ENCODE data around the gene LEF1.
"Not testable (repeated sequence)": the region's sequence is repeated elsewhere in the genome, so short reads cannot be mapped to it uniquely, and the experiment has no call there.

Gene LEF1

DNA sequence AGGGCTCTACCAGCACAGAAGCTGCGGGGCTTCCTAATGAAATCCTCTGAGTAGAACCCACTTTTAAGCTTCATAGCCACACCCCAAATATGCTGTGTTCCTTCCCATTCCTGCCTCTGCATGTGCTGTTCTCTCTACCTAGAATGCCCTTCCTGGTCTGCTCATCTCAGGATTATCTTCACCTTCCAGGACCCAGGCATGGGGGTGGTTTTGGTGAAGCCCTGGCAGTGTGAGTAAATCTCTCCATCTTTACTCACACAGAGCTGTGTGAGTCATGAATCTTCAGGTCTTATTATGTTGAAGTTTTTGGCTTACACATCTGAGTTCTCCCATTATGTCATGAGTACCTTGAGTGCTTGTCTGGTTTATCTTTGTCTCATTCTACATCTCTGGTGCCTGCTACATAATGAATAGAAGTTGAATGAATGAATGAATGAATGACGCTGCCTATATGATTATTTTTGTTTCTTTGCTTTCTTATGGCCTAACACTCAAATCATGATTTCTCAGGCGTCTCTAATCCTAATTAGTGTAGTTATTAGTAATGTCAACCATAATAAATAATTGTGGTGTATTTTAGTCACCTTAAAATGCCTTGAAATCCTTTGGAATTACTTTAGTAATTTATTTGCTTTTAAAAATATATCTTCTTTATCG is 137.2 kb downstream of the LEF1 start:
- DNase-seq (ENCODE audit: low read depth) = no peak

DNA sequence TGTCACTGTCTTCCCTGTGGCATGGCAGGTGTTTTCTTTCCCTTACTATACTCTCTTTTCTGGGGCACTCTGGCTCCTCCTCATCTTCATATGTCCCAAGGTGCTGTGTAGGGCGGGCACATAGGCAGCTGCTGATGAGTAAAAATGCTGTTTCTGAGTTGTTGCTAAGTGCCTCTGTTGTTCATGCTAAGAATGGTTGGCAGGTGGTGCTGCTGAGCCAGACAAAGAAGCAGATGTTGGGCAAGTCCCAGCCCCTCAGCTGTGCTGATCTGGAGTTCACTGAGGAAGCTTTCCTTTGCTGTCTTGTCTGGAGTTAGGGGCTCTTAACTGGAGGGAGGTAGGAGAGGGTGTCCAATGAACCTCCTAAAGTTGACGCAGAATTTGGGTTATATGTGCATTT is 138.4 kb downstream of the LEF1 start:
- DNase-seq (ENCODE audit: low read depth) = peak; percentile 44

DNA sequence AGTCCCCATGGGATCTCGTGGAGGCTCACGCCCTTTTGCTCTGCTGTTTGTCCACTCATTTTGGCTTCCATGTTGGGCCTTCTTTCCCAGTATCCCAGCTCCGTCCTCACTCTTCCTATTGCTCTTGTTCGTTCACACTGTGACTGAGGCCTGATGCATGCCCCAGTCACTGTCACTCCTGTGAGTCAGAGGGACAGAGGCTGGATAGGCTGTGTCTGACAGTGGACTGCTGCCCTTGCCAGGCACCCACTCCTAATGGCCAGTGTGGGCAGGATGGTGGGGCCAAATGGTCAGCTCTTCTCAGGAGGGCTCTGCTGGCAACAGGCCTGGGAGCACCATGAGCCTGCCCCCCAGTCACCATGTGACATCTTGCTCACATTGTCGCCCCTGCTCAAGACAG is 139.0 kb downstream of the LEF1 start:
- no peak for DNase-seq (ENCODE audit: low read depth)

GRCh38 chr4:108029016-108029720 is 139.6 kb downstream of the LEF1 start:
- DNase-seq (ENCODE audit: low read depth) = no peak

DNA sequence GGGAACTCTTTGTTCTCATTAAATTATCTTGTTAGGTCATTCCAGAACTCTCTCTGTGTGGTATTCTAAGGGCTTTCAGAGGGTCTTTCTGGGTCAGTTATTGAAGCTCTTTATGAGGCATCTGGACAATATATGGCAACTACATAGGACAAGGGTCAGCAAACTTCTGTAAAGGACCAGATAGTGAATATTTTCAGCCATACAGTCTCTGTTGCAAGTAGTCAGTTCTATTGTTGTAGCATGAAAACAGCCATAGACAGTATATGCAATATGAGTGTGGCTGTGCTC is 143.9 kb downstream of the LEF1 start:
- DNase-seq (ENCODE audit: low read depth) = no peak

DNA sequence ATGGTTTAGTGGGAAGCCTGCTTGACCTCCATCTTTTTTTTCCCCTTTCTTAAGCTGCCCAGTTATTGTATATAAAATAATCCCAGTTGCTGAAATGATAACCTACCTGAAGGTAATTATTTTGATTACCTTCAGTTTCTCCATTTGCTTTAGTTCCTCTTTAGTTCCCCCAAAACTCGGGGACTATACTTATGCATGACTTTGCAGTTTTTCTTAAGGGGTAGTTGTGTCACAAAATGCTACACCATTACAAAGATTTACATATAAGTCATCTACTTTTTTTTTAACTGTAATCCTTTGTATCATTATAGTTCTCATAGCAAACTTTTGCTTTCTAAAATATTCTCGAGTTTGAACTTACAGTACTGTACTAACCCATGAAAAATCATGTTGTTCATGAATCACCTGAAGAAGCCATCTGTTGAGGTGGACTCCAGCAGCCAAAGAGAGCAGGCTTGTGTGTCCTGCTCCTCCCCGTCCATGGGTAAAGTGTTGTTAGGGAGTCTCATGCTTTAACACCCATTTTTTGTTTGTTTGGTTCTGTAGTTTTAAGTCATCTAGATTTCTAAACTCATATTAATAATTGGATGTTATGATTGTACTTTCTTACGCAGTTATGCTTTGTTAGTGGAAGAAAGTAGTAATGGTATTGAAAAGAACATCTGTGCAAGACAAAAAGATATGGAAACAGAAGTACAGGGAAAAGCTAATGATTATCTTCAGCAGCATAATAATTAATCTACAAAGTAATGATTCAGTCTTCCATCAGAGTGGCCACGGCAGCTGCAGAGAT is 144.5 kb downstream of the LEF1 start:
- DNase-seq (ENCODE audit: low read depth) = no peak

- no peak for DNase-seq (ENCODE audit: low read depth)
Observed at GRCh38 chr4:108018884-108019187, 149.9 kb downstream of the LEF1 start.

GRCh38 chr4:108018040-108018883 is 150.5 kb downstream of the LEF1 start:
- no peak for DNase-seq (ENCODE audit: low read depth)

- no peak for DNase-seq (ENCODE audit: low read depth)
Observed at GRCh38 chr4:108013955-108014354, 154.8 kb downstream of the LEF1 start.

DNA sequence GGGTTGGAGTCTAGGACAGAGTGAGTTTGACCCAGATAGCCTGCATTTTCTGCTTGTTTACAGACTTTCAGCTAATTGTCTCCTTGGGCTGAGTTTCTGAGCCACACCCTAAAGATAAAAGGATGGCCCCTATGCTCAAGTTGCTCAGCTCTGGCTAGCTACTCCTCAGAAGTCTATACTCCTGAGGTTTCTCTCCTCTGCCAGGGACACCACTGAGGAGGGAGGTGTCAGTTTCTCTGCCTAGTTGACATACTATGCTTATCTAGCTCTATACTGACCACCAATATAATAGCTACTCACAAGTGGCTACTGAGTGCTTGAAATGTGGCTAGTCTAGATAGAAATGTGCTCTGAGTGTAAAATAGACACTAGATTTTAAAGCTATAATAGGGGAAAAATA is 155.4 kb downstream of the LEF1 start:
- DNase-seq (ENCODE audit: low read depth) = no peak

GRCh38 chr4:108012382-108012781 is 156.3 kb downstream of the LEF1 start:
- not testable (repeated sequence) for DNase-seq (ENCODE audit: low read depth)

DNA sequence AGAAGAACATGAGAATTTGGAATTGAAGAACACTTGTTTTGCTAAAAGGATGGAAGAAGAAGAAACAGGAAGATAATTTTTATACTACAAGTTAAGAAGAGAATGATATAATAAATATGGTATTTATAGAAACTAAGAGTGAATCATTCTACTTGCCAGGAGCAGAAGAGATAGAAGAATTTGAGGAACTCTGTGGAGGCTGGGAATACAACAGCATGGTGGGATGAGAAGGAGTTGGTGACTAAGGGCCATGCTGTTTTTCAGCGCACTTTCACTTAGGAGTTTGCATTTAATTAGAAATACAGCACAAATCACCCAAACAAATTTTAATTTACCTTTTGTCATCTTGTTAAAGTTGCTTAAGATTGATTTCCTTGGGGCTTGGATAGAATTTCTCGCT is 158.6 kb downstream of the LEF1 start:
- DNase-seq (ENCODE audit: low read depth) = peak; percentile 49

- peak; percentile 55 for DNase-seq (ENCODE audit: low read depth)
Observed at GRCh38 chr4:108008721-108009120, 160.0 kb downstream of the LEF1 start.

GRCh38 chr4:108007984-108008383 is 160.7 kb downstream of the LEF1 start:
- DNase-seq (ENCODE audit: low read depth) = no peak

GRCh38 chr4:108006361-108006760 is 162.4 kb downstream of the LEF1 start:
- no peak for DNase-seq (ENCODE audit: low read depth)

DNA sequence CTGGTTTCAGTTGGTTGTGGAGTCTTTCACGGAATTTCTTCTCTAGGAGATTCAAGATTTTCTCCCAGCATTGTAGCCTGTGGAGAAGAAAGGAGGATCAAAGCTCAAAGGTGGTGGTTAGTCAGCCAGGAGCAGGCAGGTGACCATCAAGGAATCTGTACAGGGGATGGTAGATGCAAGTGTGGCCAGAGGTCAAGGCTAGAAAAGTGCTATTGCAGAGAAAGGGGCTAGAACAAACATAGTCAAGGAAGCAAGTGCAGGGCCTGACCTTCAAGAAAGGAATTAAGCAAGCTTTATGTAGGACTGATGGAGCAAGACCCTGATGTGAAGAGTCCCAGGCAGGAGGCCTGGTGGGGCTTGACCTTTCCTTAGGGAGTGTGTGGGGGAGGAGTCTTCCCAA is 162.9 kb downstream of the LEF1 start:
- DNase-seq (ENCODE audit: low read depth) = no peak

DNA sequence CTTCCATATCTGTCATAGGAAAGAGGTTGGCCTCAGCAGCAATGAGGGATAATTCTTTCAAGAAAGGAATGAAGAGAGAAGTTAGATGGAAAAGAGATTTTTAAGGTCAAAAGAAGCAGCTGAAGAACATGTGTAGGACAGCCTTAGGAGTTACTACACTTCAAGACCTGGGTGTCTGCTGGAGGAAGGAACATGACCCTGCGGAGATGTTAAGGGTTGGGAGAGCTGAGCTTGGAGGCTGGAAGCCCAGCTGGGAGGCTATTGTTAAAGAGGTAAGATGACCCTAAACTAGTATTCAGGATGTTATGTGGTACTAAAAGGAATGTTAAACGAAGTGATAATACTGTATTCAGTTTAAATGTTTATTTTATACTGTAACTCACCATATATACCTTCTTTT is 164.1 kb downstream of the LEF1 start:
- DNase-seq (ENCODE audit: low read depth) = no peak

GRCh38 chr4:108003982-108004515 is 164.7 kb downstream of the LEF1 start:
- no peak for DNase-seq (ENCODE audit: low read depth)

DNA sequence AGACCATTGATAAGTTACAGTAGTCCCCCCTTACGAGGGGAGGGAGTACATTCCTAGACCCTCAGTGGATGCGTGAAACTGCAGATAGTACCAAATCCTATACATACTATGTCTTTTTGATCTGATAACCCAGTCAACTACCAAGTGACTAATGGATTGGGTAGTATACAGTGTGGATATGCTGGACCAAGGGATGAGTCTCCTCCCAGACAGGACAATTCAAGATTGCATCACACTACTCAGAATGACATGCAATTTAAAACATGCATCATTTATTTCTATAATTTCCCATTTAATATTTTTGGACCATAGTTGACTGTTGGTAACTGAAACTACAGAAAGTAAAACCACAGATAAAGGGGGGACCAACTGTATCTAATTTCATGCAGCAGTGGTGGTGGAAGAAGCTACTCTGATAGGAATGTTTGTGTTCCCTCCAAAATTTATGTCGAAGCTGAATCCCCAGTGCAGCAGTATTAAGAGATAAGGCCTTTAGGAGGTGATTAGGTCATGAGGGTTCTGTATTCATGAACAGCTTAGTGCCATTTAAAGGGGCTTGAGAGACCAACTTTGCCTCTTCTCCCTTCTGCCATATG is 167.1 kb downstream of the LEF1 start:
- no peak for DNase-seq (ENCODE audit: low read depth)

DNA sequence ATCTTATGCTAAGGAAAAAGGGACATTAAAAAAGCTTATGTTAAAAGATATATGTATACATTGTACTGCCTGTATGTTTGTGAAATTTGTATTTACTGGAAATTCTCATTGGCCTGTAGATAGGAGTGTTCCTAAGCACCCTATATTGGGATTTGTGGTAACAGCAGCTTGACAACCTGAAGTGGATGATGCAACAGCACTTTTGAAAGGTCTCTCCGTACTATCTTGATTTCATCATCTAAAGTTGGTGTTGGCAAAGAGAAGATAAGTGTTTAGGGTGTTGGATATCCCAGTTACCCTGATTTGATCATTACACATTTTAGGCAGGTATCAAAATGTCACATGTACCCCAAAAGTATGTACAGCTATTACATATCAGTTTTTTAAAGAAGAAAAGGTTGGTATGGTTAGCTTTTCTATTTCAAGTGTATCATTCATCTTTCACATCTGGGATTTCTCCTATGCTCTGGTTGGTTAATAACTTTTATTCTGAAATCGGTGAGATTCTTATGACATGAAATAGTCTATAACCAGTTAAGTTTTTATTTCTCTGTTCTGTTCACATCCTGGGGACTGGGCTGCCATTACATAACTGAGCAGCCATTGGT is 168.7 kb downstream of the LEF1 start:
- no peak for DNase-seq (ENCODE audit: low read depth)

GRCh38 chr4:107997794-107998193 is 170.9 kb downstream of the LEF1 start:
- no peak for DNase-seq (ENCODE audit: low read depth)

All from GM04503 (cell line).